ENCODE data around the gene ANXA6. TPM values are rescaled to one million over a fixed set of nuclear protein-coding genes. Genes with fewer than 3 reads are reported as not detected.
"Not testable (repeated sequence)": the region's sequence is repeated elsewhere in the genome, so short reads cannot be mapped to it uniquely, and the experiment has no call there.

ANXA6 gene
- total and polyA plus RNA-seq, 9 of the 15 experiments (the other 6 are each of a cell fraction or from before 2014, with no cell fraction given), result 0.70 to 13.2 (median 8.3) TPM

DNA sequence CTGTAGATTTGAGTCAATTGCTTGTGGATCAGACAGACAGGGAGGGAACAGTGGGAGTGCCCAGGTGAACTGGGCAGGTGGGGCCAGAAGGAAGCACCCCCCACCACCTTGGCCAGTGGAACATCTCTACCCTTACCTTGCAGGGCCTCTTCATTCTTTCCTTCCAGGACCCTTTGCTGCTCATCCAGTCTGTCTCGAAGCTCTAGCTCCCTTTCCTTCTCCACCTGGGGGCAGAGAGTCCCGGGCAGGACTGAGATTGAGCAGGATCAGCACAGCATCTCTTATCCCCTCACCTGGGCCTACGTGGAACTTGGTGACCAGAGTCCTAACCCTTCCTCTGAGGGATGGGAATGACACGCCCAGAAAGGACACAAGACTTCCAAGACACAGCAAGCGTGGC lies 41.3 kb upstream of the ANXA6 start:
- no peaks in the 10 kb centered on the region; a peak in 1 of 5 replicates for H3K4me1 ChIP-seq (replicated peaks in 1 of 2; ENCODE audit: control insufficient read depth in 2 of 2, insufficient read depth in 2 of 2, low read length in 2 of 2)
- FAIRE-seq (no peak), ATAC-seq (no peak), DNase-seq (ENCODE audit: extremely low read depth in 1 of 4, low spot score in 3 of 4) (no peak)
- no TSS peak for BruUV-seq (replicated peaks)
- H3K9me1 ChIP-seq (ENCODE audit: control insufficient read depth, insufficient read depth, low read length), result no peaks in the 10 kb centered on the region
- POLR2A ChIA-PET, result no interaction called here
- H3K27me3 ChIP-seq (ENCODE audit: control insufficient read depth in 2 of 2, insufficient read depth in 2 of 2, low read length in 2 of 2), result no peaks in the 10 kb centered on the region
- no peaks in the 10 kb centered on the region for H3K79me2 ChIP-seq (ENCODE audit: control insufficient read depth, insufficient read depth, low read length)
- CTCF ChIA-PET (ENCODE audit: low intra/inter-chr PET ratio), result no interaction called here
- no peaks in the 10 kb centered on the region for H3K9me3 ChIP-seq (replicated peaks; ENCODE audit: control insufficient read depth, insufficient read depth, low read depth, low read length)
- no peaks in the 10 kb centered on the region for H4K20me1 ChIP-seq (replicated peaks; ENCODE audit: control insufficient read depth, insufficient read depth, low read length)
- no peak overlapping the region for H3K4me2 ChIP-seq (ENCODE audit: insufficient read depth, low read length)
- TF ChIP-seq PTRF (tag; IDR thresholded peaks at IDR 0.05) (no peak), PHF8 (IDR thresholded peaks at IDR 0.05; ENCODE audit: borderline replicate concordance, low read length) (no peak), ZNF583 (CRISPR knock-in tag; IDR thresholded peaks at IDR 0.05) (no peak)
- TF ChIP-seq, protein P1, sequence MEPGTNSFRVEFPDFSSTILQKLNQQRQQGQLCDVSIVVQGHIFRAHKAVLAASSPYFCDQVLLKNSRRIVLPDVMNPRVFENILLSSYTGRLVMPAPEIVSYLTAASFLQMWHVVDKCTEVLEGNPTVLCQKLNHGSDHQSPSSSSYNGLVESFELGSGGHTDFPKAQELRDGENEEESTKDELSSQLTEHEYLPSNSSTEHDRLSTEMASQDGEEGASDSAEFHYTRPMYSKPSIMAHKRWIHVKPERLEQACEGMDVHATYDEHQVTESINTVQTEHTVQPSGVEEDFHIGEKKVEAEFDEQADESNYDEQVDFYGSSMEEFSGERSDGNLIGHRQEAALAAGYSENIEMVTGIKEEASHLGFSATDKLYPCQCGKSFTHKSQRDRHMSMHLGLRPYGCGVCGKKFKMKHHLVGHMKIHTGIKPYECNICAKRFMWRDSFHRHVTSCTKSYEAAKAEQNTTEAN (CRISPR knock-in tag; IDR thresholded peaks at IDR 0.05), result no peak
- TF ChIP-seq, protein P2, sequence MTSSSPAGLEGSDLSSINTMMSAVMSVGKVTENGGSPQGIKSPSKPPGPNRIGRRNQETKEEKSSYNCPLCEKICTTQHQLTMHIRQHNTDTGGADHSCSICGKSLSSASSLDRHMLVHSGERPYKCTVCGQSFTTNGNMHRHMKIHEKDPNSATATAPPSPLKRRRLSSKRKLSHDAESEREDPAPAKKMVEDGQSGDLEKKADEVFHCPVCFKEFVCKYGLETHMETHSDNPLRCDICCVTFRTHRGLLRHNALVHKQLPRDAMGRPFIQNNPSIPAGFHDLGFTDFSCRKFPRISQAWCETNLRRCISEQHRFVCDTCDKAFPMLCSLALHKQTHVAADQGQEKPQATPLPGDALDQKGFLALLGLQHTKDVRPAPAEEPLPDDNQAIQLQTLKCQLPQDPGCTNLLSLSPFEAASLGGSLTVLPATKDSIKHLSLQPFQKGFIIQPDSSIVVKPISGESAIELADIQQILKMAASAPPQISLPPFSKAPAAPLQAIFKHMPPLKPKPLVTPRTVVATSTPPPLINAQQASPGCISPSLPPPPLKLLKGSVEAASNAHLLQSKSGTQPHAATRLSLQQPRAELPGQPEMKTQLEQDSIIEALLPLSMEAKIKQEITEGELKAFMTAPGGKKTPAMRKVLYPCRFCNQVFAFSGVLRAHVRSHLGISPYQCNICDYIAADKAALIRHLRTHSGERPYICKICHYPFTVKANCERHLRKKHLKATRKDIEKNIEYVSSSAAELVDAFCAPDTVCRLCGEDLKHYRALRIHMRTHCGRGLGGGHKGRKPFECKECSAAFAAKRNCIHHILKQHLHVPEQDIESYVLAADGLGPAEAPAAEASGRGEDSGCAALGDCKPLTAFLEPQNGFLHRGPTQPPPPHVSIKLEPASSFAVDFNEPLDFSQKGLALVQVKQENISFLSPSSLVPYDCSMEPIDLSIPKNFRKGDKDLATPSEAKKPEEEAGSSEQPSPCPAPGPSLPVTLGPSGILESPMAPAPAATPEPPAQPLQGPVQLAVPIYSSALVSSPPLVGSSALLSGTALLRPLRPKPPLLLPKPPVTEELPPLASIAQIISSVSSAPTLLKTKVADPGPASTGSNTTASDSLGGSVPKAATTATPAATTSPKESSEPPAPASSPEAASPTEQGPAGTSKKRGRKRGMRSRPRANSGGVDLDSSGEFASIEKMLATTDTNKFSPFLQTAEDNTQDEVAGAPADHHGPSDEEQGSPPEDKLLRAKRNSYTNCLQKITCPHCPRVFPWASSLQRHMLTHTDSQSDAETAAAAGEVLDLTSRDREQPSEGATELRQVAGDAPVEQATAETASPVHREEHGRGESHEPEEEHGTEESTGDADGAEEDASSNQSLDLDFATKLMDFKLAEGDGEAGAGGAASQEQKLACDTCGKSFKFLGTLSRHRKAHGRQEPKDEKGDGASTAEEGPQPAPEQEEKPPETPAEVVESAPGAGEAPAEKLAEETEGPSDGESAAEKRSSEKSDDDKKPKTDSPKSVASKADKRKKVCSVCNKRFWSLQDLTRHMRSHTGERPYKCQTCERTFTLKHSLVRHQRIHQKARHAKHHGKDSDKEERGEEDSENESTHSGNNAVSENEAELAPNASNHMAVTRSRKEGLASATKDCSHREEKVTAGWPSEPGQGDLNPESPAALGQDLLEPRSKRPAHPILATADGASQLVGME (CRISPR knock-in tag; IDR thresholded peaks at IDR 0.05), result no peak
- intact Hi-C loops (cut with micrococcal nuclease) (no loop called here), in situ Hi-C loops (cut with MboI) (no loop called here)
- no peaks in the 10 kb centered on the region for H3K36me3 ChIP-seq (ENCODE audit: control insufficient read depth, insufficient read depth, low read length)
- no peak overlapping the region for H3K4me3 ChIP-seq
- H3K27ac ChIP-seq (ENCODE audit: extremely low read depth, low read depth, low read length), result no peak overlapping the region
- H3K9ac ChIP-seq (ENCODE audit: insufficient read depth in 1 of 2, low read depth in 2 of 2, low read length in 2 of 2), result no peak overlapping the region
- WGBS (ENCODE audit: insufficient coverage, low coverage, missing lambda C conversion rate), result 33% methylated on average over 5 of the region's 5 CpGs
- H2AFZ ChIP-seq (ENCODE audit: low read depth, low read length), result no peak overlapping the region

DNA sequence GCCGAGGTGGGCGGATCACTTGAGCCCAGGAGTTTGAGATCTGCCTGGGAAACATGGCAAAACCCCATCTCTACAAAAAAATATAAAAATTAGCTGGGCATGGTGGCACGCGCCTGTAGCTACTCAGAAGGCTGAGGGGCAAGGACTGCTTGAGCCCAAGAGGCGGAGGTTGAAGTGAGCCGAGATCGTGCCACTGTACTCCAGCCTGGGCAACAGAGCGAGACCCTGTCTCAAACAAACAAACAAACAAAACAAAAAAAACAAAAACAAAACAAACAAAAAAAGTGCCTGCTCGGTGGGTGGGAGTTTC lies 39.7 kb upstream of the ANXA6 start:
- CTCF ChIA-PET (ENCODE audit: low intra/inter-chr PET ratio); H3K4me2 ChIP-seq (ENCODE audit: insufficient read depth, low read length); H3K4me3 ChIP-seq; H3K79me2 ChIP-seq (ENCODE audit: control insufficient read depth, insufficient read depth, low read length); H3K27me3 ChIP-seq (ENCODE audit: control insufficient read depth in 2 of 2, insufficient read depth in 2 of 2, low read length in 2 of 2); H3K9me1 ChIP-seq (ENCODE audit: control insufficient read depth, insufficient read depth, low read length); H3K27ac ChIP-seq (ENCODE audit: extremely low read depth, low read depth, low read length); BruUV-seq (replicated peaks); H4K20me1 ChIP-seq (replicated peaks; ENCODE audit: control insufficient read depth, insufficient read depth, low read length); H3K9ac ChIP-seq (ENCODE audit: insufficient read depth in 1 of 2, low read depth in 2 of 2, low read length in 2 of 2); FAIRE-seq; in situ Hi-C loops (cut with MboI); H2AFZ ChIP-seq (ENCODE audit: low read depth, low read length); H3K36me3 ChIP-seq (ENCODE audit: control insufficient read depth, insufficient read depth, low read length); ATAC-seq; H3K4me1 ChIP-seq (replicated peaks in 1 of 2; ENCODE audit: control insufficient read depth in 2 of 2, insufficient read depth in 2 of 2, low read length in 2 of 2); intact Hi-C loops (cut with micrococcal nuclease); H3K9me3 ChIP-seq (replicated peaks; ENCODE audit: control insufficient read depth, insufficient read depth, low read depth, low read length); DNase-seq (ENCODE audit: extremely low read depth in 1 of 4, low spot score in 3 of 4): not testable (repeated sequence)
- WGBS (ENCODE audit: insufficient coverage, low coverage, missing lambda C conversion rate), result 48% methylated on average over 9 of the region's 9 CpGs
- POLR2A ChIA-PET, result interaction anchor here (0.5 kb wide), 1 partner anchor 13 kb away, joined by 4 read pairs; no protein-coding TSS in a partner anchor
